ENCODE measurements around the gene UQCRHL.

DNA sequence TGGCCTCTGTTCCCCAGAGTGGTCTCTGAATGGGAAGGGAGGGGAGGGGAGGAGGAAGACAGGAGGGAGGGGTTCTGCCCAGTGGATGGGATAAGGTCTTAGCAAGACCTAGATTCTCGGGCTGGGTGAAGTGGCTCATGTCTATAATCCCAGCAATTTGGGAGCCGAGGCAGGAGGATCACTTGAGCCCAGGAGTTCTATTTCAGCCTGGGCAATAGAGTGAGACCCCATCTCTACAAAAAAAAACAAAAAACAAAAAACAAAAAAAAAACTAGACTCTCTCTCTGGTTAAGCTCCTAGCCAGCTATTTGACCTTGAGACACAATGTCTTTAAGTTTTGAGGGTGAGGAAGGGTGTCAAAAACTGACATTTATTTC, 11.4 kb downstream of the UQCRHL start:
- TF ChIP-seq CTCF (IDR thresholded peaks at IDR 0.05; ENCODE audit: control extremely low read depth in 1 of 3, insufficient read depth in 1 of 3, low read depth in 1 of 3, low read length in 3 of 3), result no peak
- TF ChIP-seq MAX (IDR thresholded peaks at IDR 0.05), result no peak
- no peak for TF ChIP-seq YY1 (IDR thresholded peaks at IDR 0.05; ENCODE audit: low read depth, low read length)
- no peak for TF ChIP-seq RBBP5 (IDR thresholded peaks at IDR 0.05; ENCODE audit: borderline replicate concordance, low read depth, low read length)
- TF ChIP-seq GABPA (IDR thresholded peaks at IDR 0.05; ENCODE audit: borderline replicate concordance, insufficient read depth, low read length), result no peak
- no peak for TF ChIP-seq POLR2A (IDR thresholded peaks at IDR 0.05; ENCODE audit: control extremely low read depth in 1 of 2, low read depth in 2 of 2, low read length in 2 of 2)
- no peak for TF ChIP-seq RAD21 (IDR thresholded peaks at IDR 0.05 in 1 of 2, conservative IDR thresholded peaks at IDR 0.05 in 1 of 2; ENCODE audit: low read depth in 2 of 2, low read length in 2 of 2)
- no peak for TF ChIP-seq ZNF274 (IDR thresholded peaks at IDR 0.05; ENCODE audit: borderline replicate concordance, extremely low read depth, low read length)
- no peak for TF ChIP-seq POLR2AphosphoS5 (IDR thresholded peaks at IDR 0.05; ENCODE audit: low read depth, low read length)
- no peak for TF ChIP-seq CREB1 (IDR thresholded peaks at IDR 0.05)
- TF ChIP-seq ATF2 (IDR thresholded peaks at IDR 0.05; ENCODE audit: low read length), result no peak

All from H1 (cell line).